Neutrophil (primary cell): ENCODE data around the gene B3GAT3.

Experiments used
- H3K27ac ChIP-seq: fragments of 200-600 bp; sonication (generic); 2 replicates; pipeline ENCODE4 v1.5.1; 2016; ENCODE audit warnings: mild to moderate bottlenecking, moderate library complexity
- H3K27me3 ChIP-seq: fragments of 200-600 bp; sonication (generic); 2 replicates; pipeline ENCODE4 v1.6.0; 2016; ENCODE audit warnings: mild to moderate bottlenecking
- H3K36me3 ChIP-seq: fragments of 200-600 bp; sonication (generic); 2 replicates; pipeline ENCODE4 v1.5.1; 2017
- H3K4me1 ChIP-seq, 2 experiments: fragments of 200-600 bp in 1 of 2; sonication (generic) in 1 of 2; 1 replicate in 1 of 2; 2 replicates in 1 of 2; pipeline versions ENCODE4 v1.5.1 to v1.6.1; 2013 to 2016; ENCODE audit warnings: low read depth in 1 of 2, low read length in 1 of 2, mild to moderate bottlenecking in 1 of 2, moderate library complexity in 1 of 2; ENCODE audit not compliant: control insufficient read depth in 1 of 2, insufficient read depth in 1 of 2
- H3K4me3 ChIP-seq, 2 experiments: fragments of 200-600 bp in 1 of 2; sonication (generic) in 1 of 2; 1 replicate in 1 of 2; 2 replicates in 1 of 2; pipeline ENCODE4 v1.5.1; 2013 to 2016; ENCODE audit warnings: low read depth in 1 of 2, low read length in 1 of 2, mild to moderate bottlenecking in 1 of 2, moderate library complexity in 1 of 2
- H3K9me3 ChIP-seq: fragments of 200-600 bp; sonication (generic); 2 replicates; pipeline ENCODE4 v1.5.1; 2016
- CTCF ChIP-seq: fragments of 200-600 bp; sonication (generic); IDR thresholded peaks from 2 replicates; pipeline ENCODE4 v1.5.1; 2016; ENCODE audit warnings: antibody characterized with exemption

The B3GAT3 gene

GRCh38 chr11:62604460-62605120 lies 17.2 kb downstream of the B3GAT3 start:
- TF ChIP-seq CTCF, result no peak
- H3K4me1 ChIP-seq, result peaks cover 30 to 32% of the 10 kb centered on the region in 2 experiments
- H3K4me3 ChIP-seq, result no peak overlapping the region
- H3K27me3 ChIP-seq, result no peaks in the 10 kb centered on the region
- peaks cover 29% of the 10 kb centered on the region for H3K36me3 ChIP-seq
- H3K27ac ChIP-seq, result no peak overlapping the region
- H3K9me3 ChIP-seq, result no peaks in the 10 kb centered on the region

GRCh38 chr11:62603776-62604299 lies 17.9 kb downstream of the B3GAT3 start:
- H3K36me3 ChIP-seq, result peaks cover 28% of the 10 kb centered on the region
- no peak overlapping the region for H3K4me3 ChIP-seq

GRCh38 chr11:62603072-62603408 lies 18.7 kb downstream of the B3GAT3 start:
- Histone ChIP-seq H3K27ac (no peak overlapping the region), H3K36me3 (peaks cover 26% of the 10 kb centered on the region), H3K4me3 (peak overlapping the region; percentile 89 to 98), H3K4me1 (peaks cover 39 to 41% of the 10 kb centered on the region in 2 experiments), H3K27me3 (no peaks in the 10 kb centered on the region), H3K9me3 (no peaks in the 10 kb centered on the region)
- TF ChIP-seq CTCF, result no peak

More at GRCh38 chr11:62603776-62604299, 17.9 kb downstream of the B3GAT3 start:
- TF ChIP-seq CTCF, result no peak
- H3K27ac ChIP-seq, result no peak overlapping the region
- H3K27me3 ChIP-seq, result no peaks in the 10 kb centered on the region
- no peaks in the 10 kb centered on the region for H3K9me3 ChIP-seq
- H3K4me1 ChIP-seq, result peaks cover 37 to 40% of the 10 kb centered on the region in 2 experiments

- H3K9me3 ChIP-seq, result no peaks in the 10 kb centered on the region
- peaks cover 36% of the 10 kb centered on the region in 2 experiments for H3K4me1 ChIP-seq
- H3K36me3 ChIP-seq, result peaks cover 33% of the 10 kb centered on the region
- peak overlapping the region; percentile 84 for H3K27ac ChIP-seq
- peak; percentile 13 for TF ChIP-seq CTCF
- H3K4me3 ChIP-seq, result peak overlapping the region; percentile 89 to 98
- no peaks in the 10 kb centered on the region for H3K27me3 ChIP-seq
These were observed 19.4 kb downstream of the B3GAT3 start for GRCh38 chr11:62602141-62603071.

- peaks cover 36% of the 10 kb centered on the region in 2 experiments for H3K4me1 ChIP-seq
- peak within 1 kb of the TSS; percentile 84 for H3K27ac ChIP-seq
- H3K4me3 ChIP-seq, result peak within 1 kb of the TSS; percentile 89 to 98
- H3K27me3 ChIP-seq, result no peaks in the 10 kb centered on the region
- peak; percentile 55 for TF ChIP-seq CTCF
- peaks cover 37% of the 10 kb centered on the region for H3K36me3 ChIP-seq
- no peaks in the 10 kb centered on the region for H3K9me3 ChIP-seq
These were observed 20.2 kb downstream of the B3GAT3 start, which contains the start of gene MTA2 for GRCh38 chr11:62601372-62602140. Gene MTA2 (minus strand): TSS chr11:62601865. CDS start chr11:62601450, 415 bp downstream.
